ENCODE measurements around the gene TWIST2.

Gene TWIST2

GRCh38 chr2:238838786-238839327, 9.0 kb upstream of the TWIST2 start:
- DNase-seq = no peak

DNA sequence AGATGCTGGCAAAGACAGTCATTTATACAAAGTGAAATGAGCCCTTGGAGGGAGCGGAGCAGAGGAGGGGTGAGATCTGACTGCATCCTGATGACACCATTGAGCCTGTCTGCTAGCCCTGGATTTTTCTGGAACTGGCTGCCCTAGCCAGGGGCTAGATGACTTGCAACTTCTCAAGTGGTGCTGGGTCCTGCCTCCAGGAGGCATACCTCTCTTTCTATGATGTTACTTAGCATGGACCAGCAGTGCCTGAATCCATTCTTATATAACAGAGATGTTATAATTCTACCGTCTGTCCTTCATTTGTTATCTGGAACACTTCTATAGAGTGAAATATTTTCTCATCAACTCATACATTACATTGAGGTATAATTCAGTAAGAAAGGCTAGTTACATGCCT, 8.5 kb upstream of the TWIST2 start:
- no peak for DNase-seq

DNA sequence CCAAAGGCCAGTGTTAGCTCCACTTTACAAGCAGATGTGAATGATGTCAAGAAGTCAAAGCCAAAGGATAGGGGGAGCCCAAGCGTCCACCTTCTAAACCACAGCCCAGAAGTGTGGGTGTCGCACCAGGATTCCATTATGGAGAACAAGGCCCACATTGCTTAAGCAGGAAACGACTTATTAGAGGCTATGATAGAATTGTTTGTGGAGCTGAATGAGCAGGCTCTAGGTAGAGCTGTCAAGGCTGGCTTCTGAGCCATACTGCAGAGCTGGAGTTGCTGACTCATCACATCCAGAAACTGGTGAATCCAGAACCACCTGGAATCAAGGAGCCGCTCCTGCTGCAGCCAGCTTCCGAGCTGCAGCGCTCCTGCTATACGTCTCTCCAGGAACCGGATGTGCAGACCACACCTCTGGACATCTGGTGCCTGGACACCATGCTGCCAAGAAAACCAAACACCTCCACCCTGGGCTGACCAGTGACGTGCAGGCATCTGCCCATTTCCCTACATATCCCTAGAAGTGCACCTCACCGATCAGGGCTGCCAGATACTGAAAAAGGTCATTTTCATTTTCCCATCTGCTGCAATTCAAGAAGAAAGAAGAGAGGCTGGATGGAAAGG, 6.2 kb upstream of the TWIST2 start:
- peak; percentile 79 for DNase-seq

DNA sequence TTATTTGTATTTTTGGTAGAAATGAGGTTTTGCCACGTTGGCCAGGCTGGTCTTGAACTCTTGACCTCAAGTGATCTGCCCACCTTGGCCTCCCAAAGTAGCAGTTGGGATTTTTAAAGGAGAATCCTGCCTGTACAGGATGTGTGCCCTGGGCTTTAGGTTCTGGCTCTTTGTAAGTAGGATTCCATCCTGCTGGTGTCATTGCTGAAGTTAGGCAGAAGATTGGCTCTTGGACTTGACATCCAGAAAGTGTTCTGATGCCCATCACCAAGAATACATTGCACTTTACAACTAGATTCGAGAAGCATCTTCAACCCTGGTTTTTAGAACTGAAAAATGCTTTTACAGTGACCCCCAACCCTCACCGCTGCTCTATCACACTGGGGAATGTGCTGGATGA, 4.4 kb upstream of the TWIST2 start:
- peak; percentile 17 for DNase-seq

DNA sequence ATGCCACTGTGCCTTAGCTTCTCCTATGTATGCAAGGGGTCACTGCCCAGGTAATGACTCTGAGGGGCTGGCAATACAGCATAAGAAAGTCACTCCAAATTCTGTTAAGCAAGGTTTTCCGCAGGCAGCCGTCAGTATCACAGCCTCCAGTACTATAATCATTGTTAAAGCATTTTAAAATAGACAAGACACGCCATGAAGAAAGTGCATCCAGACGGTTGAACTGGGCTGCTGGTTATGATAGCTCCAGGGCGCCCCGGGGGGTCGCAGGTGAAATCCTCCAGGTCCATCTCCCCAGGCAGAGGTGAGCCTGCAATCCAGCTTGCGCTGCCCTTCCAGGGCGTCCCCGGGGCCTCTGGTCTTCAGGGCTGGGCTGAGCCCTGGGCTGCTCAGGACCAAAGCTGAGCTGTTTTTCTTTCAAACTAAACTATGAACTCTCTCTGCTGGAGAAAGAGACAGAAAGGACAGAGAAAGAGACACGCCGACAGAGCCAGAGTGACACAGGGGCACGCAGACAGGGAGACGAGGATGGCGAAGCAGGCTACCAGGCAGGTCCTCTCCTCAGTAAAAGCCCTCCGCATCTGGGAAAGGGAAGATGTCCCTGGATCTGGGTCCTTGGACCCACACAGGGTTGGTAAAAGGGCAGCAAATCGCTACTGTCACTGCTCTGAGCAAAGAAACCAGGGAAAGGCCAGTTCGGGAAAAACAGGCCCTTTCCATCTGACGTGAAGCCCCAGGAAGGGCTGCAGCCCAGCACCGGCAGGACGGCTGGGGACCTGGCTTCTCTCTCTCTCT, 2.1 kb upstream of the TWIST2 start:
- DNase-seq = peak; percentile 37

DNA sequence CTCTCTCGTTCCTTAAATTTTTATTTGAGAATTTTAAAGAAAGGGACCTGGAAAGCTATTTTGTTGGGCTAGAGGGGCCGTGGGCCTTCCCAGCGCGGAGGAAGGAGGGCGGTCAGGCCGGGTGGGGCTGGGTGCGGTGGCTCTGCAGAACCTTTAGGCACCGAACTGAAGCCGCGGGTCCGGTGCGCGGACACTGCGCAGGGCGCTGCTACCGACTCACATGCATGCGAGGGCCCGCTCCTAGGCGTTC, 1.6 kb upstream of the TWIST2 start:
- DNase-seq = peak; percentile 43

DNA sequence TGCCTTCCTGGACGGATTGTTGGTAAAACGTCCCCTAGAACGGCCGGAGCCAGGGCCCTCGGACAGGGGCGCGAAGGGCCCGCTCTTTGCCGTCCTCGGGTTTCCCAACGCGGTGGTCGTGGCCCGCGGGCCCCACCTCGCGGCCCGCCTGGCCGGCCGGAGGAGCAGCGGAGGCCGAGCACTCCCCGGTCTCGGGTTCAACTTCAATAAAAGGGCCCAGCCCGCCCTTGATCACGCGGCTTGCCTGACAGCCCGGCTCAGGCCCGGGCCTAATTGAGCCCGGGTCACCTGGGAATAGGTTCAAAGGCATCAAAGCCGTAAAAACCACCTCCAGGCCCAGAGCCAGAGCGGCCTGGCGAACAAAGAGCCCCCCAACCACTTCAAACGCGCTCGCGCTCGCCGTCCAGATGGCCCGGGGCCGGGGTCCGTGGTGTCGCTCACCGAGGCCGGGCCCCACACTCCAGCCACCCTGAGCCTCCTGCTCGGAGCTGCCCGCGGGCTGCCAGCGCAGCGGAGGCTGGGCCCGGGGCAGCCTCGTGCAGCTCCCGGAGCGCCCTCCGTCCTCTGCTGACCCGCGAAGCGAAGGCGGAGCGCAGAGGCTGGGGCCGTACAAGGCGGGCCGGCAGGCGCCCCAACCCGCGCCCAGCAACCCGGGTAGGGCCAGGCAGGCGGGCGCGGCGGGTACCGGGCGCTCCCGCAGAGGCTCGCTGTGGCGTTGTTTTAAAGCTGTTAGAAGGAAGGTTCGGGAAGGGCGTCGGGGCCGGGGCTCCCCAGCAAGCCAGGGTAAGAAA, 1.1 kb upstream of the TWIST2 start:
- DNase-seq = peak; percentile 55

DNA sequence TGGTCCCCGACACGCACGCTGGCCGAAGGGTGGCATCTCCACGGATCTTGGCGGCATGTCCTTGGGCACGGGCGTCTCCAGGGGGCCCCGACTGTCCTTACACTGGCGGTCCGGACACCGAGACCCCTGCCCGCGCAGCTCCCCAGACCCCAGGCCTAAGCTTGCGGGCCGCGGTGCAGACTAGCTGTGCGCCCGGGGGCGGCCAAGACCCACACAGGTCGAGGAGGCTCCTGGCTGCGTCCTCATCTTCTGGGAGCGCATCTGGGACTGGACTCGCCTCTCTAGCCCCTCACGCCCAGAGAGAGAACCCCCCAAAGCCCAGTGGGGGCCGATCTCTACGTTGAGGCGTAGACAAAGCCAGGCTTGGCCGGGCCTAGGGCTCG, 475 bp upstream of the TWIST2 start:
- DNase-seq = no peak

DNA sequence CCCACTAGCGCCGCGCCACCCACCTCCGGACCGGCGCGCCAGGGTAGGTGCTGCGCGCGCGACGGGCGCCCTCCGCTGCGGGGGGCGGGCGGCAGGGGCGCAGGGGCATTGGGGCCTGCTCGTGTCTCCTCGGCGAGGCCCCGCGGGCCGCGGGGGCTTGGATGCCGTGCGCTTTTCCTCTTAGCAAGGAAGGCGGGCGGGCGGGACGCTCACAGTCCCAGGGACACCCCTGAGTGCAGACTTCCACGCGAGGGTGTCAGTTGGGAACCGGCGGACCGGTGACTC, 748 bp downstream of the TWIST2 start:
- no peak for DNase-seq

DNA sequence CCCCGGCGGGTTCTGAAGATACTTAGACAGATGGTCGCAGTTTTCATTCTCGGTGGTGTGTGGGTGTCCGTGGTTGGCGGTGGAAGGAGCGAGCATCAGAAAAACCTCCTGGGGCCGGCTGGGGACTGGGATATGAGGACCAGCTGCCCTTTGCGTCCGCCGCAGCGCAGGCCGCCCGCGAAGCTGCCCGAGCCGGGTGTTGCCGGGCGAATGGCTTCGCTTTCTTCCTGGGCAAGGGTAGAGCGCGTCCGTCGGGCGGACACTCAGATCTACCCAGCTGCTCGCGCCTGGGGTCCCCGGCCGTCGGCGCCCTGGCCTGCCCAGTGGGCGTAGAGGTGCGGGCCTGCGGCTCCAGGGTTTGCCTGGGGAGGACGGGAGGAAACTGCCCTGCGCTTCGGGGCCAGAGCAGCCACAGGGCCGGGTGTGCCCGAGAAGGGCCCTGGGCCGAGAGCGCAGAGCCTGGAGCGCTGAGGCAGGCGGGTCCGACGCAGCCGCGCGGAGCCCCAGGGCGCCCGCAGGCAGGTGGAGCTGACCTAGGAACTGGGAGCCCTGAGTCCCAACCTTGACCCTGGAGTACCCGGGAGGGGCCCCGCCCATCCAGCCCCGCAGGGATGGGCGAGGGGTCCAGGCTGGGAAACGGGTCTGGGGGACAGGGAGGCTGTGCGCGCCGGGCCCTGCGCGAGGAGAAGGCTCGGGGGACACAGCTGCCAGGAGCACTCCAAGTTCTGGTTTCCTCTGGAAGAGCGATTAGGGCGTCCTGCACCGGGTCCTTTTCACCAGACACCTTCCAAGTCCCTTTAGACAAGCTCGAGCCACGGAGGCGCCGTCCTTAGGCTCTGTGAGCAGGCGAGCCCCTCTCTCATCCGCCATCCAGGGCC, 1.3 kb downstream of the TWIST2 start:
- DNase-seq = peak; percentile 33

GRCh38 chr2:238850091-238850490, 2.2 kb downstream of the TWIST2 start:
- DNase-seq = no peak

DNA sequence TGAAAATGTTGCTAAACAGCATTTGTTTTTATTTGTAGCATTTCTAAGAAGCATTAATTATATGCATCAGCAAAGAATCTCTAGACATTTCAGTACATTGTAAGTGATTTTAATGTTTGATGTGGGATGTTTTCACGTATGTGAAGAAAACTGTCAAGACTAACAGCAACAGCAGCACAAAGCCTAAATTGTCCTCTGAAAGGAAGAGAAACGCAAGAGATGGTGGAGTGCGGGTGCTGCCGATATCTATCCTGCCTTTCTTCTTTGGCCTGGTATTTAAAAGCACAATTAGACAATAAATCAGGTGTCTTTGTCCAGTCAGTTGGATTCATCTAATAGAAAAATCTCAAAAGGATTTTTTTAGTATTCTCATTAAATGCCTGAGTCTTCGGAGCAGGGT, 3.1 kb downstream of the TWIST2 start:
- DNase-seq = peak; percentile 18

- peak; percentile 61 for DNase-seq
Observed at GRCh38 chr2:238851761-238852160, 3.9 kb downstream of the TWIST2 start.

GRCh38 chr2:238852206-238852869, 4.5 kb downstream of the TWIST2 start:
- DNase-seq = peak; percentile 51

DNA sequence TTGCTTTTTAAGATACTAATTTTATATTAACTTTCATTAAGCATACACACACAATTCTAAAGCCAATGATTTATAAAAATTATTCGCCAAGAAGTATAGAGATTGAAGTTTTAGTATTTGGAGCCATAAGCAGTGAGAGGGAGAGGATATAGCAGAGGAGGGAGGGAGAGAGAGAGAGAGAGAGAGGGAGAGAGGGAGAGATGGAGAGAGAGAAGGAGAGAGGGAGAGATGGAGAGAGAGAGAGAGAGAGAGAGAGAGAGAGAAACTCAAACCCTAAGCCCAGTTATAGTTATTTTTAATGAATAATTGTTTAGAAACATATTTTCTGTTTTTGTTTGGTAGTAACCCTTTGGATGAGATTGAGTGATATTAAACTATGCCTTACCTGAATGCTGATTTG, 5.3 kb downstream of the TWIST2 start:
- peak; percentile 23 for DNase-seq

GRCh38 chr2:238853721-238854120, 5.8 kb downstream of the TWIST2 start:
- DNase-seq = peak; percentile 63

DNA sequence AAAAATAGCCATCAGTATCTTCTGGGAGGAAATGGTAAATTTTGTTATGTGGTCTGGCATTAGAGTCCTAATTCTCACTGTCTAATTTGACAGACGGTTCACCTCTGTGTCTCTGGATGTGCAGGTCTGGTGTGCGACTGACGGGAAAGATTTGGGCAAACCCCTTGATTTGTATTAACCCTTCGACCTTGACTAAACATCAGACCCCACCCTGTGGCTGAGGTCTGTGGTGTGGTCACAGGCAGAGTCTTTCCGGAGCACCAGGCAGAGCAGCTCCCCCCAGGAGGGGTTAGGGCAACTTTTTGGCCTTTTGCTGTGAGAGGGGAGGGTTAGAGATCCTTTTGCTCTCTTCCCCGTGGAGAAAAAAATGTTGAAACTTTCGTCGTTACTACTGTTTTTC, 6.4 kb downstream of the TWIST2 start:
- DNase-seq = peak; percentile 37

- DNase-seq = no peak
Observed at GRCh38 chr2:238854699-238855229, 6.9 kb downstream of the TWIST2 start.

DNA sequence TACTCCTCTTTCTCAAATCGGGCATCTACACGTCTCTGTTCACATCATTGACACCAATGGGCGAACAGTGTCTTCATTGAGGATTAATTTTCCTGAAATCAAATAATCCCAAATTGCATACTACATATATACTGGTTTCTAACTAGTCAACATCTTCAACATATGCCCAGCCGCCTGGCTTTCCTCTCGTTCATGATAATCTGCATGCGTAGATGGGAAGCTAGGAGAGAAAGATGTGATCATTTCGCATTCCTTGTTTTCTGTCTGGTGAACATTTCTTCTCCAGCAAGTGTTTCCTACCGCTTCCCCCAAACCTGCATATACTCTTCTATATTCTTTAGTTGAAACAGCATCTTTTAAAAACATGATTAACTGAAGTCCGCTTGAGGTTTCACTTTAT, 7.4 kb downstream of the TWIST2 start:
- no peak for DNase-seq

DNA sequence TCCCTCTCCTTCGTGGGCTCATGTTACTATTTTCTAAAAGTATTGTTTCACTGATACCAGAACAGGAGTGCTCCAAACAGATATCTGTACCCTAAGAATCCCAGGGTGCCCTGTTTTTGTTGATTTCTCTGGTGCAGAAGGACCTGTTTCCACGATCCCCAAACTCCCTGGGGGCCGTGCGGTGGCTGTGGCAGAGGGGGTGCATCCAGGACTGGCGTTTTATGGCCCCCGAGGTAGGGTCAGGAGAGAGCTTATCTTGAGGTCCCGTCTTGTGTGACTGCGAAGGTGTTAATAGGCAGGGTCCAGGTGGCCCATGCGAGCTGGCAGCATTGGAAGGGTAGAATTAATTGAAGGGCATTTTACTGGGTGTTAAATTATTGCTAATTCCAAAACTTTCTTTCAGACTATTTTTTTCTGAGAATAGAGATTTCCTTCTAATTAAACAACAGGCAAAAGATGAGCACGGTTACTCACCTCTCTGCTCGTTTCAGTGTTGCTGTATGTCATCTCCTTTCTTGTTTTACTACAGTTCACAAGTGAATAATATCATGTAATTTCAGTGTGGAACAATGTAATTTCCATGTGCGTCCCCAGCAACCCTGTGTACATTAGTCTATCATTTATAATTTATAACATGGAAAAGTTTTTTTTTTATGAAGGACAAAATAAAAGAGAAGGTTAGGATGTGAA, 8.2 kb downstream of the TWIST2 start:
- DNase-seq = no peak
